K562 (cell line): ENCODE results near the gene CHST12. TPM values are rescaled to one million over a fixed set of nuclear protein-coding genes. Genes with fewer than 3 reads are reported as not detected.

ENCODE experiments used
- ATAC-seq: fragments of 200-7000 bp; cut with Tn5 transposase; 3 replicates; pipeline ENCODE4 v1.9.1; 2020; ENCODE audit warnings: moderate library complexity
- BruUV-seq: library from RNA; stranded (reverse); fragments of 400-500 nt; replicated peaks from 2 replicates; lab custom pipeline; 2021; lab: Mats Ljungman, UMichigan
- CTCF ChIA-PET: fragments of 300-600 bp; formaldehyde crosslinking; extraction: SDS; loops from one replicate; lab custom pipeline; 2021; ENCODE audit warnings: low intra/inter-chr PET ratio; lab: Yijun Ruan, JAX
- POLR2A ChIA-PET: fragments of 300-600, 350-650 bp; sonication (Branson Sonifier 250); formaldehyde crosslinking; extraction: SDS; loops from one replicate; lab custom pipeline; 2021; ENCODE audit warnings: antibody characterized with exemption, inconsistent platforms; lab: Yijun Ruan, JAX
- DNase-seq, 4 experiments: peaks; one replicate each; pipeline versions ENCODE4 v3.0.0 to v3.0.0-alpha.2; 2011 to 2018; ENCODE audit warnings: low spot score in 3 of 4, mixed read lengths in 3 of 4; ENCODE audit errors: extremely low read depth in 1 of 4
- FAIRE-seq: peaks from 2 replicates; lab custom pipeline; 2011; peaks lifted over from hg19 to GRCh38; lab: Jason Lieb, UNC
- H2AFZ ChIP-seq: 2 replicates; pipeline ENCODE4 v1.6.0; 2011; ENCODE audit warnings: low read depth, low read length, control low read depth, inconsistent platforms
- H3K27ac ChIP-seq: fragments of 200-600 bp; 3 replicates; pipeline ENCODE4 v1.8.0; 2011; ENCODE audit warnings: low read depth, mild to moderate bottlenecking, control low read depth, inconsistent platforms, low read length, moderate library complexity, mixed read lengths; ENCODE audit errors: extremely low read depth
- H3K27me3 ChIP-seq, 2 experiments: fragments of 300-600 bp in 1 of 2; 2 replicates in 1 of 2; 3 replicates in 1 of 2; pipeline versions ENCODE4 v1.6.0 to v1.8.0; 2011; ENCODE audit warnings: inconsistent platforms in 2 of 2, low read length in 2 of 2, mild to moderate bottlenecking in 1 of 2, mixed read lengths in 1 of 2, moderate library complexity in 1 of 2; ENCODE audit not compliant: control insufficient read depth in 2 of 2, insufficient read depth in 2 of 2
- H3K36me3 ChIP-seq: fragments of 300-600 bp; 3 replicates; pipeline ENCODE4 v1.8.0; 2011; ENCODE audit warnings: mild to moderate bottlenecking, low read length, inconsistent platforms; ENCODE audit not compliant: control insufficient read depth, insufficient read depth
- H3K4me1 ChIP-seq, 2 experiments: fragments of 200-600 bp in 1 of 2; replicated peaks in 1 of 2; 2 replicates in 1 of 2; 3 replicates in 1 of 2; pipeline versions ENCODE4 v1.5.1 to v1.8.0; 2011; ENCODE audit warnings: inconsistent platforms in 2 of 2, low read length in 2 of 2, mild to moderate bottlenecking in 1 of 2, mixed read lengths in 1 of 2, moderate library complexity in 1 of 2; ENCODE audit not compliant: control insufficient read depth in 2 of 2, insufficient read depth in 2 of 2
- H3K4me2 ChIP-seq: 2 replicates; pipeline ENCODE4 v1.6.1; 2011; ENCODE audit warnings: low read length, control low read depth, inconsistent platforms, mixed read lengths; ENCODE audit not compliant: insufficient read depth
- H3K4me3 ChIP-seq: fragments of 200-600 bp; sonication (generic), shearing (Covaris generic); 2 replicates; pipeline ENCODE4 v1.5.1; 2016; ENCODE audit warnings: control low read depth, inconsistent platforms
- H3K79me2 ChIP-seq: fragments of 200-600 bp; 3 replicates; pipeline ENCODE4 v1.8.0; 2011; ENCODE audit warnings: low read length, inconsistent platforms; ENCODE audit not compliant: control insufficient read depth, insufficient read depth
- H3K9ac ChIP-seq, 2 experiments: 2 replicates each; pipeline versions ENCODE4 v1.6.0 to v1.6.1; 2011; ENCODE audit warnings: low read depth in 2 of 2, low read length in 2 of 2, control low read depth in 1 of 2, inconsistent platforms in 1 of 2, mild to moderate bottlenecking in 1 of 2, mixed read lengths in 1 of 2; ENCODE audit not compliant: insufficient read depth in 1 of 2
- H3K9me1 ChIP-seq: one replicate; pipeline ENCODE4 v1.6.0; 2011; ENCODE audit warnings: inconsistent platforms, mild to moderate bottlenecking, low read length, moderate library complexity; ENCODE audit not compliant: control insufficient read depth, insufficient read depth
- H3K9me3 ChIP-seq: replicated peaks from 2 replicates; pipeline ENCODE4 v1.5.1; 2011; ENCODE audit warnings: low read depth, low read length, inconsistent platforms; ENCODE audit not compliant: control insufficient read depth, insufficient read depth
- H4K20me1 ChIP-seq: replicated peaks from 2 replicates; pipeline ENCODE4 v1.6.1; 2011; ENCODE audit warnings: low read length, inconsistent platforms, mixed read lengths; ENCODE audit not compliant: control insufficient read depth, insufficient read depth
- HDAC6 ChIP-seq: IDR thresholded peaks from 2 replicates; pipeline ENCODE4 v1.6.1; 2012; ENCODE audit warnings: low read depth, mild to moderate bottlenecking, control low read depth, inconsistent platforms, low read length, moderate library complexity
- NR3C1 ChIP-seq: sonication (generic); formaldehyde crosslinking; IDR thresholded peaks from 2 replicates; pipeline ENCODE4 v1.8.1; 2022; ENCODE audit warnings: missing genetic modification reagents
- SRSF9 ChIP-seq: fragments of 200-400 bp; formaldehyde crosslinking; IDR thresholded peaks from 2 replicates; pipeline ENCODE4 v1.6.1; 2017; ENCODE audit warnings: low read depth, low read length, borderline replicate concordance
- YY1 ChIP-seq, 3 experiments: IDR thresholded peaks; 2 replicates each; pipeline ENCODE4 v1.6.1; 2011; ENCODE audit warnings: low read length in 2 of 3, mild to moderate bottlenecking in 2 of 3, moderate library complexity in 2 of 3, borderline replicate concordance in 1 of 3, control low read depth in 1 of 3, low read depth in 1 of 3; ENCODE audit not compliant: insufficient read depth in 3 of 3, insufficient replicate concordance in 2 of 3, control insufficient read depth in 1 of 3, insufficient read length in 1 of 3; ENCODE audit errors: extremely low read depth in 1 of 3
- ZBTB7A ChIP-seq: IDR thresholded peaks from 2 replicates; pipeline ENCODE4 v1.6.1; 2011; ENCODE audit warnings: low read depth, mild to moderate bottlenecking, low read length, moderate library complexity, borderline replicate concordance; ENCODE audit not compliant: control insufficient read depth
- WGBS: fragments of 100-300 bp; shearing (Covaris generic); methylation state at CpG from one replicate; pipeline ENCODE4 v1.1.6; 2016; ENCODE audit warnings: low coverage, mixed read lengths; ENCODE audit not compliant: insufficient coverage; ENCODE audit errors: missing lambda C conversion rate; 5-methylcytosine and 5-hydroxymethylcytosine counted together
- in situ Hi-C: fragments of 300-500 bp; cut with MboI; formaldehyde crosslinking; loops from 4 replicates; pipeline ENCODE4 v1.15.0; 2018; ENCODE audit warnings: inconsistent platforms, mixed read lengths
- intact Hi-C: fragments of 100-400 bp; cut with micrococcal nuclease; formaldehyde crosslinking; loops from 2 replicates; pipeline ENCODE4 v1.14.2; 2022
- polyA plus RNA-seq, 8 experiments: library from polyadenylated mRNA; depleted of rRNA in 4 of 8; stranded (reverse) in 5 of 8; unstranded in 3 of 8; fragments of >200 nt; fragmentation: Nextera tagmentation in 2 of 8; fragmentation: Illumina TruSeq in 1 of 8; extraction: Ambion mirVana in 2 of 8; extraction: Trizol in 1 of 8; gene quantifications; 2 replicates each; pipeline versions ENCODE4 v1.2.1 to v1.2.3, GENCODE V29; 2011 to 2014; ENCODE audit warnings: inconsistent platforms in 1 of 8, missing spikeins in 1 of 8
- total RNA-seq, 7 experiments: library from RNA; depleted of rRNA in 6 of 7; stranded (reverse); fragments of >200 nt in 6 of 7; fragmentation: Illumina TruSeq in 2 of 7; extraction: Trizol in 2 of 7; gene quantifications; 2 replicates each; pipeline versions ENCODE4 v1.2.1 to v1.2.3, GENCODE V29; 2011 to 2021; ENCODE audit warnings: low replicate concordance in 1 of 7
- TF ChIP-seq, protein P1 (sequence below): sonication (generic); formaldehyde crosslinking; IDR thresholded peaks from 2 replicates; pipeline ENCODE4 v1.8.0; 2022; ENCODE audit warnings: missing genetic modification reagents, mild to moderate bottlenecking, moderate library complexity, borderline replicate concordance

CHST12 gene
- total and polyA plus RNA-seq, 9 of the 15 experiments (the other 6 are each of a cell fraction or from before 2014, with no cell fraction given), result 0.18 to 19.8 (median 3.6) TPM

- CTCF ChIA-PET, result no interaction called here
- POLR2A ChIA-PET, result interaction anchor here (0.6 to 1.9 kb wide), 3 partner anchors 10 to 343 kb away, joined by 3 to 6 read pairs (median 4); no protein-coding TSS in a partner anchor
- no peak for FAIRE-seq
These were observed 68.0 kb downstream of the CHST12 start for GRCh38 chr7:2471396-2471795.

More at GRCh38 chr7:2471396-2471795, 68.0 kb downstream of the CHST12 start:
- no peaks in the 10 kb centered on the region for H3K36me3 ChIP-seq
- TF ChIP-seq HDAC6 (no peak), ZBTB7A (0 out of 2 replicates have a peak, but pooled peaks have one; percentile 58), SRSF9 (no peak), YY1 (IDR thresholded peaks at IDR 0.05; ENCODE audit: borderline replicate concordance in 1 of 3, control insufficient read depth in 1 of 3, extremely low read depth in 1 of 3, insufficient read depth in 3 of 3, insufficient read length in 1 of 3, insufficient replicate concordance in 2 of 3, low read depth in 1 of 3, low read length in 2 of 3) (peak in 1 of 3 experiments; percentile 66), NR3C1 (no peak)
- TF ChIP-seq, protein P1, sequence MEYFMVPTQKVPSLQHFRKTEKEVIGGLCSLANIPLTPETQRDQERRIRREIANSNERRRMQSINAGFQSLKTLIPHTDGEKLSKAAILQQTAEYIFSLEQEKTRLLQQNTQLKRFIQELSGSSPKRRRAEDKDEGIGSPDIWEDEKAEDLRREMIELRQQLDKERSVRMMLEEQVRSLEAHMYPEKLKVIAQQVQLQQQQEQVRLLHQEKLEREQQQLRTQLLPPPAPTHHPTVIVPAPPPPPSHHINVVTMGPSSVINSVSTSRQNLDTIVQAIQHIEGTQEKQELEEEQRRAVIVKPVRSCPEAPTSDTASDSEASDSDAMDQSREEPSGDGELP (CRISPR knock-in tag), result peak; percentile 85
- TF ChIP-seq, all 486 proteins: peak for 3
- H3K79me2 ChIP-seq, result no peaks in the 10 kb centered on the region
- H3K27ac ChIP-seq, result no peak overlapping the region
- H3K27me3 ChIP-seq, result peaks cover 0 to 21% of the 10 kb centered on the region in 2 experiments; a peak in 4 of 5 replicates
- no peak overlapping the region for H3K4me2 ChIP-seq
- no peak overlapping the region for H2AFZ ChIP-seq
- no peaks in the 10 kb centered on the region for H3K9me3 ChIP-seq
- peak overlapping the region in 1 of 2 experiments; percentile 64; a peak in 2 of 4 replicates for H3K9ac ChIP-seq
- in situ Hi-C loops, result no loop called here
- WGBS, result 14% methylated on average over 15 of the region's 17 CpGs
- H4K20me1 ChIP-seq, result peaks cover 6% of the 10 kb centered on the region; the same call in 1 of the 2 replicates
- no TSS peak for BruUV-seq
- intact Hi-C loops, result loop anchor here (10.0 kb wide), 1 partner anchor 193 kb away; no protein-coding TSS in a partner anchor
- H3K4me3 ChIP-seq, result no peak overlapping the region
- ATAC-seq (peak; percentile 19), DNase-seq (no peak)
- peaks cover 0 to 40% of the 10 kb centered on the region in 2 experiments; a peak in 2 of 5 replicates for H3K4me1 ChIP-seq
- H3K9me1 ChIP-seq, result no peaks in the 10 kb centered on the region
